HEK293T (cell line): ENCODE data around the gene PSAT1.

Experiments
- CTCF ChIA-PET: fragments of 350-600 bp; formaldehyde crosslinking; extraction: SDS; loops from one replicate; lab custom pipeline; 2021; ENCODE audit warnings: antibody characterized with exemption, inconsistent platforms; lab: Yijun Ruan, JAX
- POLR2A ChIA-PET: fragments of 350-600 bp; formaldehyde crosslinking; extraction: SDS; loops from one replicate; lab custom pipeline; 2020; ENCODE audit warnings: antibody characterized with exemption, inconsistent platforms; lab: Yijun Ruan, JAX
- DNase-seq: peaks from one replicate; pipeline ENCODE4 v3.0.0; 2012; ENCODE audit warnings: mixed read lengths; ENCODE audit errors: extremely low spot score
- ARNT ChIP-seq: fragments of 450-650 bp; IDR thresholded peaks from 2 replicates; pipeline ENCODE4 v1.6.1; 2017; ENCODE audit warnings: mild to moderate bottlenecking
- BHLHE40 ChIP-seq: fragments of 450-650 bp; IDR thresholded peaks from 2 replicates; pipeline ENCODE4 v1.6.1; 2016; ENCODE audit warnings: mild to moderate bottlenecking, moderate library complexity, borderline replicate concordance
- CTBP1 ChIP-seq: fragments of 450-650 bp; IDR thresholded peaks from 2 replicates; pipeline ENCODE4 v1.6.1; 2016; ENCODE audit warnings: borderline replicate concordance
- ELF4 ChIP-seq: fragments of 450-650 bp; IDR thresholded peaks from 2 replicates; pipeline ENCODE4 v1.6.1; 2017; ENCODE audit warnings: antibody characterized with exemption
- FOXA1 ChIP-seq: fragments of 450-650 bp; IDR thresholded peaks from 2 replicates; pipeline ENCODE4 v1.6.1; 2016; ENCODE audit warnings: mild to moderate bottlenecking
- FOXK2 ChIP-seq: fragments of 450-650 bp; IDR thresholded peaks from 2 replicates; pipeline ENCODE4 v1.6.1; 2016; ENCODE audit warnings: mild to moderate bottlenecking
- FOXM1 ChIP-seq: fragments of 450-650 bp; IDR thresholded peaks from 2 replicates; pipeline ENCODE4 v1.6.1; 2017; ENCODE audit warnings: mild to moderate bottlenecking, borderline replicate concordance
- HDGF ChIP-seq: fragments of 450-650 bp; IDR thresholded peaks from 2 replicates; pipeline ENCODE4 v1.6.1; 2017; ENCODE audit warnings: antibody characterized with exemption, borderline replicate concordance
- L3MBTL2 ChIP-seq: fragments of 450-650 bp; conservative IDR thresholded peaks from 2 replicates; pipeline ENCODE4 v1.6.1; 2016; ENCODE audit warnings: mild to moderate bottlenecking
- LEF1 ChIP-seq: fragments of 450-650 bp; IDR thresholded peaks from 2 replicates; pipeline ENCODE4 v1.6.1; 2017; ENCODE audit warnings: mild to moderate bottlenecking, borderline replicate concordance
- NFRKB ChIP-seq: fragments of 450-650 bp; IDR thresholded peaks from 2 replicates; pipeline ENCODE4 v1.6.1; 2016; ENCODE audit warnings: mild to moderate bottlenecking, moderate library complexity
- SP1 ChIP-seq: fragments of 450-650 bp; IDR thresholded peaks from 2 replicates; pipeline ENCODE4 v1.6.1; 2017
- SUZ12 ChIP-seq: fragments of 450-650 bp; IDR thresholded peaks from 2 replicates; pipeline ENCODE4 v1.6.1; 2016; ENCODE audit warnings: mild to moderate bottlenecking
- TARDBP ChIP-seq: fragments of 450-650 bp; IDR thresholded peaks from 2 replicates; pipeline ENCODE4 v1.6.1; 2016
- ZNF384 ChIP-seq: fragments of 450-650 bp; IDR thresholded peaks from 2 replicates; pipeline ENCODE4 v1.6.1; 2016
- TF ChIP-seq, protein P1 (sequence below): fragments of 450-650 bp; IDR thresholded peaks from 2 replicates; pipeline ENCODE4 v1.6.1; 2016

The PSAT1 gene

DNA sequence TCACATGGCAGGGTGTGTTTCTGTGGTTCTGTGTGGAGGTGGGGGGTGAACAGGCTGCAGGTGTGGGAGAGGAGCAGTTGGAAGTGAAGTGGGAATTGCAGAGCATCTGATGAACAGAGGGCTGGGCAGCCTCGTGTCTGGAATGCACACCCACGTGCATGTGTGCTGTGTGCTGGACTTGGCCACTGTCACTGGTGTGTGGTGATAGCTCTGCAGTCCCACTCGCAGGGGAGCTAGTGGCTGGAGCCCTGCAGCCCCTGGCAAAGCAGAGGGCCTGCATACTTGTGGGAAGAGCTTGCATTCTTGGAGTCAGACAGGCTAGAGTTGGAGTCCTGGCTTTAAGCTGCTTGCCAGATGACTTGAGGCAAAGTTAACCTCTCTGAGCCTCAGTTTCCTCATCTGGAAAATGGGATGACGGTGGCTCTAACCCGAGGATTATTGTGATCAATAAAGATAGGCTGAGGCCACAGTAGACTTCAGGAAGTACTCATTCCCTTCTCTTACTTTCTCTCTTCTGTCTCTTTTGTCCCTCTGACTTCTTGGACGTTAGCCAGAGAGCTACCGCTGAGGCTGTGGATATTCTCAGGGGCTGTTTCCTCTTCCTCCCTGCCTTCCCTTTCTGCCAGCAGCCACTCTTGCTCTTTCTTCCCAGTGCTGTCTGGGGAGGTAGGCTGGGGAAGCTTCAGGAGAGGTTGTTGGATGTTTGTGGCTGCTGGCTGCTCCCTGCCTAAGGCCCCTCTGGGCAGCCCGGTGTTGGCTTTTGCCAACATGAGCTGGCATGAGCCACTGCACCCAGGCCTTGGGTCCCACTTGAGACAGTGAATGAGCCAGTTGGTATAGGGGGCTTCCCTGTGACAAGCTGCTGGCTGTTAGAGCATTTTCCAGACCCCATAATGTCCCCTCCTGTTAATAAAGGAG, 18.3 kb downstream of the PSAT1 start:
- POLR2A ChIA-PET = interaction anchor here (1.5 kb wide), 1 partner anchor 18 kb away, joined by 7 read pairs; the partner anchor contains the start of gene PSAT1
- CTCF ChIA-PET = no interaction called here
- no peak for DNase-seq
- TF ChIP-seq SUZ12 (no peak), CTBP1 (no peak), SP1 (no peak), ELF4 (no peak), NFRKB (no peak), FOXK2 (no peak), FOXA1 (no peak), ZNF384 (no peak), L3MBTL2 (no peak), ARNT (no peak), TARDBP (no peak), HDGF (no peak), LEF1 (no peak), FOXM1 (no peak), BHLHE40 (no peak)
- TF ChIP-seq, protein P1, sequence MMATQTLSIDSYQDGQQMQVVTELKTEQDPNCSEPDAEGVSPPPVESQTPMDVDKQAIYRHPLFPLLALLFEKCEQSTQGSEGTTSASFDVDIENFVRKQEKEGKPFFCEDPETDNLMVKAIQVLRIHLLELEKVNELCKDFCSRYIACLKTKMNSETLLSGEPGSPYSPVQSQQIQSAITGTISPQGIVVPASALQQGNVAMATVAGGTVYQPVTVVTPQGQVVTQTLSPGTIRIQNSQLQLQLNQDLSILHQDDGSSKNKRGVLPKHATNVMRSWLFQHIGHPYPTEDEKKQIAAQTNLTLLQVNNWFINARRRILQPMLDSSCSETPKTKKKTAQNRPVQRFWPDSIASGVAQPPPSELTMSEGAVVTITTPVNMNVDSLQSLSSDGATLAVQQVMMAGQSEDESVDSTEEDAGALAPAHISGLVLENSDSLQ = no peak

DNA sequence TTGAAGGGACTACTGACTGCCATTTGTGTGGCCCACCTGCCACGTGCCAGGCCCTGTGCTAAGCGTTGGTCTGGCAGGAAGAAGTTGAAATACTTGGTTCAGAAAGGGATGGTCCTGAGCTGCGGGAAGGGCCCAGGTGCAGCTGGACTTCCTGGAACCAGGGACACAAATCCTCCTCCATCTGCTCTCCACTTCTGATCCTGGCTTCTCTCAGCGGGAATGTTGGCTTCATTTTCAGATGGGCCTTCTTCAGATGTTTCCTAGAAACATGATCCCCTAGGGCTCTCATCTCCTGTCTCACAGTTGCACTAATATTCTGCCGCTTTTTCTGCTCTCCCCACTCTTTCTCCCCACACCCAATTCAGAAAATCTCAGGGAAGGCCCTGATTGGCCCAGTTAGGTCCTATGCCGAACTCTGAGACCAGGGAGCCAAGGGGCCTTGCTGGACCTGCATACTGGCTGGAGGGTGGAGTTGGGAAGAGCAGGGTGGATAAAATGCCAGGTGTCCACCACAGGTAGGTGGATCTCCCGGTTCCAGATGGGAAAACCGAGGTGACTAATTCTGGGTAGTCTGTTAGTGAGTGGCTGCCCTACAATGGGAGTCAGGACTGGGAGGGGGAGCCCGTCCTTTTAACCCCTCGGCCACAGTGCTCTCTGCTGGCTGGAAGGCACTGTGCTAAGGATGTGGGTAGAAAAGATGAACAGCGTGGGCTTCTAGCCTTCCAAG, 19.4 kb downstream of the PSAT1 start:
- ChIA-PET CTCF (no interaction called here), POLR2A (interaction anchor here (1.3 to 1.5 kb wide), 2 partner anchors 19 to 20 kb away, joined by 5 to 7 read pairs; partner anchors contain the start of gene PSAT1)
- DNase-seq = no peak
- TF ChIP-seq NFRKB (no peak), FOXM1 (no peak), BHLHE40 (no peak), LEF1 (no peak), SP1 (no peak)

DNA sequence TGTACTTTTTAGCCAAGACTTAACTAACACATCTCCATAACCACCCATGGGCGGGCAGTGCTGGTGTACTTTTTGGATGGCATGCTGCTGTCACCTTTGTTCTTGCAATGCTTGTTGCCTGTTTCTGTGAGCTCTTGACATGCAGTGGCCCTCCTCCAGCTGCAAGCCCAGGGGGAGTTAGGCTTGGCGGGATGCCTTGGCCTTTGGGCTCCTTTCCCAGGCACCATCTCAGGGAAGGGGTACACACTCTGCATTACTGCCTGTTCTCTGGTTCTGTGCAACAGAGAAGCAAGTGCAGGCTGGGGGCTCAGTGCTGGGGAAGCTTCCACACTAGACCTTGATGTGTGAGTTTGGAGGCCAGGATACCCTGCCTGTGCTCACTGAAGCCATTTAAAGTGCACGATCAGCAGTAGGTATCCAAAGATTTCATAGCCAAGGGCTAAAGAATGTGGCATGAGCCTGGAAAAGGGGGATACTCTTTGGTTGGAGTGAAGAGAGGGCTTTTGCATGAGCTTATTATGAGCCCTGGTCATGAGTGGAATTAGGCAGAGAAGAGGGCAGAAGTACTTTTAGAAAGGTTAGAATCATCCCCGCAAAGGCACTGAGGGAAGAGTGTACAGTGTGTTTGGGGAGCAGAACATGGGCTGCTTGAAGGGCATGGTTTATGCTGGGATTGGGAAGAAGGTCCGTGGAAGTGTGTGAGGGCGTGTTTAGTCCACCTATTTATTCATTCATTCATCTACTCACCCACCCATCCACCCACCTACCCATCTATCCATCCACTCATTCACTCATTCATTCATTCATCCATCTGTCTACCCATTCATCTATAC, 22.5 kb downstream of the PSAT1 start:
- no peak for DNase-seq
- ChIA-PET CTCF (no interaction called here), POLR2A (no interaction called here)
- no peak for TF ChIP-seq ELF4
- no peak for TF ChIP-seq FOXK2
- TF ChIP-seq NFRKB = no peak
- no peak for TF ChIP-seq SP1
- no peak for TF ChIP-seq ARNT
- no peak for TF ChIP-seq LEF1
- TF ChIP-seq SUZ12 = no peak
- no peak for TF ChIP-seq FOXM1
- no peak for TF ChIP-seq ZNF384
- TF ChIP-seq FOXA1 = no peak

DNA sequence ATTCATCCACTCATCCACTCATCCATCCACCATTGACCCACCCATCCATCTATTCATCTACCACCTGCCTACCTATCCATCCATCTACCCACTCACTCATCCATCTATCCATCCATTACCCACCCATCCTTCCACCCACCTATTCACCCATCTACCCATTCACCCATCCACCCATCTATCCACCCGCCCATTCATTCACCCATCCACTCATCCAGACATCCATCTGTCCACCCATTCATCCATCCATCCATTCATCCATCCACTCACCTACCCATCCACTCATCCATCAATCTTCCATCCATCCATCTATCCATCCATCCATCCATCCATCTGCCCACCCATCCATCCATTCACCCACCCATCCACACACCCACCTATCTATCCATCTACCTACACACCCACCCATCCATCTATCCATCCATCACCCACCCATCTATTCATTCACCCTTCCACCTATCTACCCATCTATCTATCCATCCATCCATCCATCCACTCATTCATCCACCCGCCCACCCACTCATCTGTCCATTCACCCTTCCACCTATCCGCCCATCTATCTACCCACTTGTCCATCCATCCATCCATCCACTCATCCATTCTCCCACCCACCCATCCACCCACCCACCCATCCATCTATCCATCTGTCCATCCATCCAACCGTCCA, 23.2 kb downstream of the PSAT1 start:
- no peak for DNase-seq
- ChIA-PET CTCF (no interaction called here), POLR2A (no interaction called here)
- TF ChIP-seq HDGF = no peak
- no peak for TF ChIP-seq SP1
- TF ChIP-seq ZNF384 = no peak
- TF ChIP-seq SUZ12 = no peak
- TF ChIP-seq, protein P1 = no peak
- no peak for TF ChIP-seq ARNT
- TF ChIP-seq NFRKB = no peak
- no peak for TF ChIP-seq ELF4
- no peak for TF ChIP-seq CTBP1
- no peak for TF ChIP-seq FOXM1
- TF ChIP-seq BHLHE40 = no peak
- TF ChIP-seq FOXA1 = no peak
- TF ChIP-seq FOXK2 = no peak
- no peak for TF ChIP-seq LEF1
- TF ChIP-seq TARDBP = no peak

DNA sequence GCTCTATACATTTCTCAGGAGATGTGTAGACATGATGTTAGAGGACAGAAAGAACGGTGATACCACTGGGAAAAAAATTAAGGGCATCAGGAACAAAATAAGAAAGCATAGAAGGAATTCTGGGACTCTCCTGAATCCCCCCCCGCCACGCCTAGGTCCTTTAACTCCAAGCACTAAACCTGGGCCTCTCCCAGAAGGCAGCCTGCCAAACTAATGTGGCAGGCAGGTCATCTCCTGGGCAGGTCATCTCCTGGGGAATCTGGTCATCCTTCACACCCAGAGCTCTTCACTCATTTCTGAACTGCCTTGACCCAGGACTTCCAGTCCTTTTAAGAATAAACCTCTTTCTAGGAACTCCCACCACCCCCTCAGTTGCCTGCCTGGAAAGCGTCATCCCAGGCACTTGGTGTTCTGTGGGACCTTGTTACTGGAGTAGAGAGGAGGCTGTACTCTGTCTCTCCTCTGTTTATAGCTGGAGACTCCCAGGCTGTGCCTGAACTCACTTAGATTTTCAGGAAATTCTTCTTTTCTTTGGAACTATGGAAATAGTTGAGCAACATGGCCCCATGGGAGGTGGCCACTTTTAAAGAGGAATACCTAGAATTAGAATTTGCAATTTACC, 24.1 kb downstream of the PSAT1 start:
- TF ChIP-seq NFRKB (no peak), ZNF384 (no peak), L3MBTL2 (no peak), FOXM1 (no peak), SUZ12 (no peak), HDGF (no peak)
- TF ChIP-seq, protein P1 = no peak
- DNase-seq = no peak
- POLR2A ChIA-PET = no interaction called here
- CTCF ChIA-PET = no interaction called here
